Thymus (tissue), 11 donors: Measurements from ENCODE around the gene CEP85L. TPM values are rescaled to one million over a fixed set of nuclear protein-coding genes. Genes with fewer than 3 reads are reported as not detected.

Experiments used
- DNase-seq, 9 donors: peaks; one replicate each; pipeline ENCODE4 v3.0.0-alpha.2; 2013; ENCODE audit warnings: low spot score in 9 of 9, low read depth in 6 of 9, missing footprints in 1 of 9
- H3K27ac ChIP-seq, 2 donors: one replicate each; pipeline ENCODE4 v1.5.1; 2013; ENCODE audit warnings: control low read depth in 1 of 2, low read depth in 1 of 2, low read length in 1 of 2, mild to moderate bottlenecking in 1 of 2, moderate library complexity in 1 of 2
- H3K27me3 ChIP-seq, 2 donors: one replicate each; pipeline ENCODE4 v1.5.1; 2013; ENCODE audit warnings: low read length in 1 of 2; ENCODE audit not compliant: control insufficient read depth in 2 of 2, insufficient read depth in 1 of 2
- H3K36me3 ChIP-seq, 2 donors: one replicate each; pipeline ENCODE4 v1.5.1; 2013; ENCODE audit warnings: low read length in 1 of 2, mild to moderate bottlenecking in 1 of 2, moderate library complexity in 1 of 2; ENCODE audit not compliant: control insufficient read depth in 2 of 2, insufficient read depth in 2 of 2
- H3K4me1 ChIP-seq, 2 donors: one replicate each; pipeline ENCODE4 v1.5.1; 2013; ENCODE audit warnings: low read length in 2 of 2; ENCODE audit not compliant: control insufficient read depth in 2 of 2, insufficient read depth in 2 of 2
- H3K4me3 ChIP-seq, 2 donors: one replicate each; pipeline ENCODE4 v1.5.1; 2013; ENCODE audit warnings: low read length in 2 of 2, control low read depth in 1 of 2, mild to moderate bottlenecking in 1 of 2
- H3K9me3 ChIP-seq, 2 donors: one replicate each; pipeline ENCODE4 v1.5.1; 2013; ENCODE audit warnings: low read length in 1 of 2, mild to moderate bottlenecking in 1 of 2; ENCODE audit not compliant: control insufficient read depth in 2 of 2, insufficient read depth in 1 of 2
- WGBS: extraction: QIAGEN DNeasy Blood & Tissue Kit; methylation state at CpG from one replicate; pipeline ENCODE4 v1.1.7; 2013; 5-methylcytosine and 5-hydroxymethylcytosine counted together
- polyA plus RNA-seq: library from polyadenylated mRNA; stranded (reverse); fragments of 200-250 nt; gene quantifications from one replicate; pipeline ENCODE4 v1.2.3, GENCODE V29; 2013
- total RNA-seq: library from RNA; stranded (reverse); fragments of 120-200 nt; gene quantifications from one replicate; pipeline ENCODE4 v1.2.4, GENCODE V29; 2013
- donor health status: healthy.

The CEP85L gene
- total and polyA plus RNA-seq, 2 donors, result 24.6 to 44.3 TPM

- Histone ChIP-seq H3K4me3 (no peak overlapping the region), H3K27ac (peak overlapping the region; percentile 46 to 52), H3K9me3 (no peaks in the 10 kb centered on the region), H3K4me1 (no peaks in the 10 kb centered on the region), H3K36me3 (peaks cover 0 to 21% of the 10 kb centered on the region in 2 donors), H3K27me3 (no peaks in the 10 kb centered on the region)
- WGBS, result 84% methylated on average over 5 of the region's 5 CpGs
- peak; percentile 32 to 85 (median 56) for DNase-seq
These were observed 86.0 kb downstream of the CEP85L start for GRCh38 chr6:118565311-118565960.

- Histone ChIP-seq H3K27ac (no peak overlapping the region), H3K9me3 (no peaks in the 10 kb centered on the region), H3K4me3 (no peak overlapping the region), H3K4me1 (peaks cover 0 to 5% of the 10 kb centered on the region in 2 donors), H3K36me3 (peaks cover 0 to 18% of the 10 kb centered on the region in 2 donors), H3K27me3 (no peaks in the 10 kb centered on the region)
- DNase-seq, result no peak
- 97% methylated on average over 1 of the region's 1 CpG for WGBS
These were observed 88.4 kb downstream of the CEP85L start for GRCh38 chr6:118562959-118563358.

GRCh38 chr6:118562248-118562647, 89.1 kb downstream of the CEP85L start:
- H3K9me3 ChIP-seq, result no peaks in the 10 kb centered on the region
- DNase-seq, result no peak
- H3K27ac ChIP-seq, result no peak overlapping the region
- H3K27me3 ChIP-seq, result no peaks in the 10 kb centered on the region
- peaks cover 3 to 18% of the 10 kb centered on the region in 2 donors for H3K36me3 ChIP-seq
- peaks cover 0 to 7% of the 10 kb centered on the region in 2 donors for H3K4me1 ChIP-seq
- WGBS, result 98% methylated on average over 1 of the region's 1 CpG
- H3K4me3 ChIP-seq, result no peak overlapping the region

- peaks cover 0 to 7% of the 10 kb centered on the region in 2 donors for H3K4me1 ChIP-seq
- no peaks in the 10 kb centered on the region for H3K9me3 ChIP-seq
- no peak overlapping the region for H3K27ac ChIP-seq
- no peak overlapping the region for H3K4me3 ChIP-seq
- H3K27me3 ChIP-seq, result no peaks in the 10 kb centered on the region
- peaks cover 3 to 5% of the 10 kb centered on the region in 2 donors for H3K36me3 ChIP-seq
- no peak for DNase-seq
These were observed 91.7 kb downstream of the CEP85L start for GRCh38 chr6:118559659-118560058.

- Histone ChIP-seq H3K9me3 (no peaks in the 10 kb centered on the region), H3K4me1 (peaks cover 0 to 10% of the 10 kb centered on the region in 2 donors), H3K27ac (peak overlapping the region; percentile 62 to 86), H3K27me3 (no peaks in the 10 kb centered on the region), H3K4me3 (no peak overlapping the region), H3K36me3 (peaks cover 0 to 3% of the 10 kb centered on the region in 2 donors)
- WGBS, result 20% methylated on average over 6 of the region's 6 CpGs
- peak in 7 of 9 donors; percentile 27 to 76 (median 48) for DNase-seq
These were observed 92.8 kb downstream of the CEP85L start for GRCh38 chr6:118558464-118559217.

GRCh38 chr6:118554698-118555097, 96.7 kb downstream of the CEP85L start:
- Histone ChIP-seq H3K4me1 (peaks cover 0 to 10% of the 10 kb centered on the region in 2 donors), H3K4me3 (no peak overlapping the region), H3K9me3 (no peaks in the 10 kb centered on the region), H3K27ac (no peak overlapping the region), H3K27me3 (no peaks in the 10 kb centered on the region), H3K36me3 (peaks cover 0 to 3% of the 10 kb centered on the region in 2 donors)
- DNase-seq, result no peak
- 95% methylated on average over 1 of the region's 1 CpG for WGBS

GRCh38 chr6:118553132-118553531, 98.3 kb downstream of the CEP85L start:
- H3K36me3 ChIP-seq, result peaks cover 0 to 3% of the 10 kb centered on the region in 2 donors
- H3K27me3 ChIP-seq, result no peaks in the 10 kb centered on the region
- no peaks in the 10 kb centered on the region for H3K9me3 ChIP-seq
- peaks cover 0 to 7% of the 10 kb centered on the region in 2 donors for H3K4me1 ChIP-seq
- DNase-seq, result peak in 1 of 9 donors; percentile 21
- 9% methylated on average over 1 of the region's 1 CpG for WGBS
- H3K4me3 ChIP-seq, result no peak overlapping the region
- no peak overlapping the region for H3K27ac ChIP-seq

GRCh38 chr6:118551063-118552053, 100.0 kb downstream of the CEP85L start:
- Histone ChIP-seq H3K27me3 (no peaks in the 10 kb centered on the region), H3K4me1 (peaks cover 0 to 4% of the 10 kb centered on the region in 2 donors), H3K27ac (no peak overlapping the region), H3K4me3 (no peak overlapping the region), H3K36me3 (no peaks in the 10 kb centered on the region), H3K9me3 (no peaks in the 10 kb centered on the region)
- peak in 7 of 9 donors; percentile 21 to 68 (median 30) for DNase-seq
- WGBS, result 54% methylated on average over 3 of the region's 3 CpGs
